ENCODE data around the gene SNRNP40.

GRCh38 chr1:31224068-31224467, 72.5 kb downstream of the SNRNP40 start:
- no peak for TF ChIP-seq POLR2A (IDR thresholded peaks at IDR 0.05)
- TF ChIP-seq CTCF (IDR thresholded peaks at IDR 0.05): no peak
